GM19240 (cell line): ENCODE results near the gene JSRP1.
A peak's percentile ranks its signal among the peaks of the same experiment; 100 is the strongest.

Experiments
- DNase-seq: peaks from one replicate; pipeline ENCODE4 v3.0.0; 2011; ENCODE audit warnings: low spot score; ENCODE audit not compliant: insufficient read length

JSRP1 gene

DNA sequence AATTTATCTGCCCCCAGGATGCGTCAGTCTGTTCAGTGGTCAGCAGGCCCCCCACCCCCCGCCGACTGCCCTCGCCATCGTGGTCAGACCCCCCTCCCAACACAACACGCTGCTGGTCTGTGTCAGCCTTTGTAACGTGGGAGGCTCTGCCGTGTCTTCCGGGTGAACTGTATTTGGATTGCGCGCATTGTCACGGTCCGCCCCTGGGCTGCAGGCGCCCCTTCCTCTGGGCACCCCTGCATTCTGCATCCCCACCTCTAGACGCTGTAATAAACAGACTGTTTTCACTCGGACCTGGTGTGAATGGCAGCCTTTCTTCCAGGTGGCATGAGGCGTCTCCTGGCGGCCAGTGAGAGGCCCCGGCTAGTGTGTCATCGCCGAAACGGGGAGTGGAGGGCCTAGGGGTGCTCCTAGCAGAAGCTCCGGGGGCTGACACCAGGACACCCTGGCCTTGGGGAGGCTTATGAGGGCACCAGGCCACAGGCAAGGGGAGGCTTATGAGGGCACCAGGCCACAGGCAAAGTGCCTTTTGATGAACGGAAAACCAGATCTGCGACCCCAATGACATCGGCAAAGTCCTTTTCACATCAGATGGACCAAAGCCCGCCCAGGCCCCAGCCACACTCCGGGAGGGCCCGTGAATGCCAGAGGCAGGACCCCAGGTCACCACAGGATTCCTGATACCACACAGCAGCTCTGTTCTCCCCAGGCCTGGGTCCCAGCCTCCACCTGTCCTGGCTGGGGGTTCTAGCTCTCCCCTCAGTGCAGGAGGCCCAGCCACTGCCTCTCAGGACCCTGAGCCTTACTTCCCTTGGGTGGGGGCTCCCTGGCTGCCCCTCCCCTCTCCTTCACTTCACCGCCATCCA, 23.7 kb downstream of the JSRP1 start:
- no peak for DNase-seq

DNA sequence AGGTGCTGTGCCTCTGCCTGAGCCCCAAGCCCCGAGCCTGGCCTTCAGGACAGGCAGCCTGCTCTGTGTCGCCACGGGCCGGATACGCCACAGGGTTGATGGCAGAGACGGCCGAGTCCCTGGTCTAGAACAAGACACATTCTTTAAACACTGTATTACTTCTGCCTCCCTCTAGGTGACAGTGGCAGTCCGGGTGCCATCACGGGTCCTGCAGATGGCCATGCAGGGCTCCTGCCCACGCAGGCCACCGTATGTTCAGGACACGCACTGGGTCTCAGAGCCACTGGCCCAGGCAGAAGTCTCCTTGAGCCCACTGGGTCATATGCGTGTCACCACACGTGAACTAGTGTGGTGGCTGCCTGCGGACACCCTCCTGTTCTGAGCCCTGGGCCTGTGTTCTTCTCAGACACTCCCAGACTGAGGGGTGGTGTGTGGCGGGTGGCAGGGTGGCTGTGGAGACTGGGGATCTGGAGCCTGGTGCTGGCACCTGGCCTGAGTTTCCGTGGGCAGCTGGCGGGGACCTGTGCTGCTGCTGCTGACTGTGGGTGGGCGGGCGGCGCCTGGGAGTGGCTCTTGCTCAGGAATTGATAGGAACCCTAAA, 24.5 kb downstream of the JSRP1 start:
- no peak for DNase-seq

DNA sequence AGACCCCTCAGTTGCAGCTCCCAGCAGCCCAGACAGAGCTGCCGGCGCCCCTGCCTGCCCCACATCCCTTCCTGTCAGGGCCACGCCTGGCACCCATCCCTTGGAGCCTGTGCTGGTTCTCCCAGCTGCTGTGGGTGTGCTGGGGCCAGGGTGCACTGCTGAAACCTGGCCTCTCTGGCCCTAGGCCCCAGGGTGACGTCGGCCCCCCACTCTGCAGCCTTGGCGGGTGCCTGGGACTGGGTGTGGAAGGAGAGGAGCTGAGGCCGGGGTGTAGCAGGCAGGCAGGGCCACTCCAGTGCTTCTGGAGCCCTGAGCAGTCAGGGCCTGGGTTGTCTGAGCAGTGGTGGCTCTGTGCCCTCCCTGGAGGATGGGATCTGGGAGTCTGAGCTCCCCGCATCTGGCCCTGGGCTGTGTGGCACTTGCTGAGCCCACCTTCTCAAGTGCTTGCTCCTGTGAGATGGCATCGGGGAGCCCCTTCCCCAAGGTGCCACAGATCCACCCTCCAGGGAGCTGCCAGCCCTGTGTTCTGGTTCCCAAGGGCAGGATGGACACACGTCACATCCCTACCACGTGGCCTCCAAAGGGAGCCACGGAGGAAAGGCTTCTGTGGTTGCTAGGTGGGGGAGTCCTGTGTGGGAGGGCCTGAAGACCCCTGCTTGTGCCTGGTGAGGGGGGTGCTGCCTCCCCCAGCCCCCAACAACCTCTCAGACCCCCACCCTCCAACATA, 25.2 kb downstream of the JSRP1 start:
- DNase-seq, result no peak

DNA sequence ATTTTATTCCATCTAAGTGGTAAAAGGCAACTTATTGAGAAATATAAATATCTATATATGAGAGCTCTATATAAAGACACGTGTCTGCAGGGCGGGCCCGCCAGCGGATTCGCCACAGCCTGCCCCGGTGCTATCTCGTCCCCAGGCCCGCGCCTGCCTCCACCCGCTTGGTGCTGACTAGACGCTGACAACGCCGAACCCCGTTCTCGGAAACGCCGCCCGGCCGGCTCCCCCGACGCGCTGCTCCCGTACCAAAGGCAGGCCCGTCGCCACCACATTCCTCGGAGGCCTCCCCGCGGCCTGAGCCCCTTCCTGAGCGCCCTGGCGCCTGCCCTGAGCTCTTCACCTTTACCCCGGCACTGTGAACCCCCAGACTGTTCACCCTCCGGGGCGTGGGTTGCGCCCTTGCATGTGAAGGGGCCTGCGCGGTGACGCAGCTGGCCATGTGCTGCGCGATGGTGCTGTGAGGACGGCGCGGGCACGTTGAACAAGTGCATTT, 26.1 kb downstream of the JSRP1 start:
- no peak for DNase-seq

DNA sequence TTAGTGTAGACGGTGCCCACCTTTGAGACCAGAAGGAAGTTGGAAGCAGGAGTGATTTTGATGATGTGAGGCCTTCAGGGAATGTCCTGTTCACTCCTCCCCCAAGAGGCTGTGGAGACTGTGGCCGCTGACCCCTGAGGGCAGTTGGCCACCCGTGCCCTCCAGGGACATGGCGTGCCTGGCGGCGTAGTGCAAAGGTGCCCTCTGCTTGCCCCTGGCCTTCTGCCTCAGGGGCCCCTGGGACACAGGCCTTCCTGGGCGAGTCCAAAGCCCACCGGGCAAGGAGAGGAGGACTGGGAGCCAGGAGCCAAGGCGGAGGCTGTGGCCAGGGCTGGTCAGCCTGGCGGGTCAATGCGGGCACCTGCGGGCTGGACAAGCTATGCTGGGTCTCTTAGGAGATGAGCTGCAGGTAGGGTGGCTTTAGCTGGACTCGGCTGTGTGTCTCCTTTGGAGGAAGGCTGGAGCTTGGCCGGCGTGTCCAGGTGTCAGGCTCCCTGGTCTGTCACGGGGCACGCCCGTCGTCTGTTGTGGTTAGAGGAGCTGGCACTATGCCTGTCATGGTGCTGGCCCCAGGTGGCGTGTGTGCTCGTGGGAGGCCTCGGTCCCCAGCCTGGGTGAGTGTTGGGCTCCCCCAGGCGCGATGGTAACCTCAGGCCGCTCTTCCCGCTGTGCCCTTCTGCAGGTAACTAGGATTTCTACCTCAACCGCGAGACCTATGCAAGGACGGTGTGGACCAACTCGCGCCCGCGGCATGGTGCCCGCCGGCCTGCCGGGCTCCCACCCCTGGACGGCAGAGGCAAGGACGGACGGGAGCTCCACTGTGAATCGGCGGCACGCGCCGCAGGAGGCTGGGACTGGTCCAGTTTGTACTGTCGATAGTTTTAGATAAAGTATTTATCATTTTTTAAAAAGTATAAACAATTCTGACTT, 26.8 kb downstream of the JSRP1 start:
- no peak for DNase-seq

DNA sequence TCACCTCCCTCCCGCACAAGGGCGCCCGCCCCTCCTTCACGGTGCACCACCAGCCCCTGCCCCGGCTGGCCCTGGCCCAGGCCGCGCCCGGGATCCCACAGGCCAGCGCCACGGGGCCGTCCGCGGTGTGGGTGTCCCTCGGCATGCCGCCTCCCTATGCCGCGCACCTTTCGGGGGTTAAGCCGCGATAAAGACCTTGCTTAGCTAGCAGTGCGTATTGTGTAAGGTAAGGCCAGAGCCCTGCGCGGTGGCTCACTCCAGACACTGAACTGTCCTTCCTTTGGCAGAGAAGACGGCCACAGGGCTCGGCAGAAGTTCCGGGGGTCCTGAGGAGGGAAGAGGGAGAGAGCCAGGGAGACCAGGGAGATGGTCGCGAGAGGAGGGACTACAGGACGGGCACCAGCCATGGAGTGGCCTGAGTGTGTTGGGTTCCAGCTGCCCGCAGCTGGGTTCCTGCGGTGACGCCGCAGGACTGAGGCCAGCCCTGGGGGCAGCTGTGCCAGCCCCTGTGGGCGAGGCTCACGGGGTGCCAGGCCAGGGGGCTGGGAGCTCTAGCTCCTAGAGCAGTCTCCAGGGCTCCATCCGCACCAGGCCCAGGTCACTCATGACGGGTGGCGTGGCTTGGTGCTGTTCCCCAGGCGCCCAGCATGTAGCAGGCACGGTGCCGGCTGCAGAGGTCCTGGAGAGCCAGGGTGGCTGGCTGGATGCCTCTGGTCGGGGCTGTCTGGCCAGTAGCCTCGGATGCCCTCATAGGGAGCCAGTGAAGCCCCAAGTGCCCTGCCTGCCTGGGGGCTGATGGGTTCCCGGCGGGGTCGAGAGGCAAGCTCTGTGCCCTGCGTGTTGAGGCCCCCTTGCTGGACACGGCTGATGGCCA, 27.8 kb downstream of the JSRP1 start:
- no peak for DNase-seq

DNA sequence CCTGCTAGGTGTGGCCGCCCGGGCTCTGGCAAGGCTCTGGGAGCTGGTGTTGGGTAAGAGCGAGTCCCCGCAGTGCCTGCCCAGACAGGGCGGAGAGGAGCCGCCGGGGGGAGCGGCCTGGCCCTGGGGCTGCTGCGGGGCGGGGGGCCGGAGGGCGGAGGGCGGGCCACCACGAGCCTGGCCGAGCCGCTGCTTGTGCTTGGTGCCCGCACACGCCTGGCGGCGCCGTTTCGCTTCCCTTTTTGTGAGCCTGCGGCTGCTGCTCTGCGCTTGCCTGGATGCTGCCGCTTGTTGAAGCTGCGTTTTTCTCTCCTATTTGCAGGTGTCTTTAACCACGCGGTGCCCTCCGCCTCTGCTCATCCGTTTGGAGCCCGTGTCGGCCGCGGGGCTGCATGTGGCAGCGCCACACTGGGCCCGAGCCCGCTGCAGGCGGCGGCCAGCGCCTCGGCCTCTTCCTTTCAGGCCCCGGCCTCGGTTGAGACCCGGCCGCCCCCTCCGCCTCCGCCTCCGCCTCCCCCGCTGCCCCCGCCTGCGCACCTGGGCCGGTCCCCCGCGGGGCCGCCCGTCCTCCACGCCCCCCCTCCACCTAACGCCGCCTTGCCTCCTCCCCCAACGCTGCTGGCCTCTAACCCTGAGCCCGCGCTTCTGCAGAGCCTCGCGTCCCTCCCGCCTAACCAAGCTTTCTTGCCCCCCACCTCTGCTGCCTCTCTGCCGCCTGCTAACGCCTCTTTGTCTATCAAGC, 28.6 kb downstream of the JSRP1 start:
- DNase-seq, result peak; percentile 69

DNA sequence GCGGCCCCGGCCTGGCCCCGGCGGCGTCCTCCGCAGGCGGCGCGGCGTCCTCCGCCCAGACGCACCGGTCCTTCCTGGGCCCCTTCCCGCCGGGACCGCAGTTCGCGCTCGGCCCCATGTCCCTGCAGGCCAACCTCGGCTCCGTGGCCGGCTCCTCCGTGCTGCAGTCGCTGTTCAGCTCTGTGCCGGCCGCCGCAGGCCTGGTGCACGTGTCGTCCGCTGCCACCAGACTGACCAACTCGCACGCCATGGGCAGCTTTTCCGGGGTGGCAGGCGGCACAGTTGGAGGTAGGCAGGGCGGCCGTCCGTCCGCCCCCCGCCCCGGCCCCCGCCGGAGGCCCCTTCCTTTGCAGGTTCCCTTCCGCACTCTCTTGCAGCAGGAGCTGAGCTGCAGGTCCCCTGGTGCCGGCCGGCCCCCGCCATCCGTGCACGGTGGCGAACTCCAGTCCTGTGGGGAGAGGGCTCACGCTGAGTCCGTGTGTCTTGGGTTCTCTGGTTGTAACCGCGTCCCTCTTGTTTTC, 29.3 kb downstream of the JSRP1 start:
- DNase-seq, result no peak

DNA sequence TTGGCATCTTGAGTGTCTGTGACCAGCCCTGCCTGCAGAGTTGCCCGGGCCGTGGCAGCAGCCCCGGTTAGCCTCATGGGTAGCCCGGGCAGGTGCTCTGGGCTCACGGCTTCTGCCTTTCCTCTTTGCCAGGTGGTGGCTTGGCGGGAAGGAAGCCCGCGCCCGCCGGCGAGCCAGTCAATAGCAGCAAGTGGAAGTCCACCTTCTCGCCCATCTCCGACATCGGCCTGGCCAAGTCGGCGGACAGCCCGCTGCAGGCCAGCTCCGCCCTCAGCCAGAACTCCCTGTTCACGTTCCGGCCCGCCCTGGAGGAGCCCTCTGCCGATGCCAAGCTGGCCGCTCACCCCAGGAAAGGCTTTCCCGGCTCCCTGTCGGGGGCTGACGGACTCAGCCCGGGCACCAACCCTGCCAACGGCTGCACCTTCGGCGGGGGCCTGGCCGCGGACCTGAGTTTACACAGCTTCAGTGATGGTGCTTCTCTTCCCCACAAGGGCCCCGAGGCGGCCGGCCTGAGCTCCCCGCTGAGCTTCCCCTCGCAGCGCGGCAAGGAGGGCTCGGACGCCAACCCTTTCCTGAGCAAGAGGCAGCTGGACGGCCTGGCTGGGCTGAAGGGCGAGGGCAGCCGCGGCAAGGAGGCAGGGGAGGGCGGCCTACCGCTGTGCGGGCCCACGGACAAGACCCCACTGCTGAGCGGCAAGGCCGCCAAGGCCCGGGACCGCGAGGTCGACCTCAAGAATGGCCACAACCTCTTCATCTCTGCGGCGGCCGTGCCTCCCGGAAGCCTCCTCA, 30.0 kb downstream of the JSRP1 start:
- no peak for DNase-seq

DNA sequence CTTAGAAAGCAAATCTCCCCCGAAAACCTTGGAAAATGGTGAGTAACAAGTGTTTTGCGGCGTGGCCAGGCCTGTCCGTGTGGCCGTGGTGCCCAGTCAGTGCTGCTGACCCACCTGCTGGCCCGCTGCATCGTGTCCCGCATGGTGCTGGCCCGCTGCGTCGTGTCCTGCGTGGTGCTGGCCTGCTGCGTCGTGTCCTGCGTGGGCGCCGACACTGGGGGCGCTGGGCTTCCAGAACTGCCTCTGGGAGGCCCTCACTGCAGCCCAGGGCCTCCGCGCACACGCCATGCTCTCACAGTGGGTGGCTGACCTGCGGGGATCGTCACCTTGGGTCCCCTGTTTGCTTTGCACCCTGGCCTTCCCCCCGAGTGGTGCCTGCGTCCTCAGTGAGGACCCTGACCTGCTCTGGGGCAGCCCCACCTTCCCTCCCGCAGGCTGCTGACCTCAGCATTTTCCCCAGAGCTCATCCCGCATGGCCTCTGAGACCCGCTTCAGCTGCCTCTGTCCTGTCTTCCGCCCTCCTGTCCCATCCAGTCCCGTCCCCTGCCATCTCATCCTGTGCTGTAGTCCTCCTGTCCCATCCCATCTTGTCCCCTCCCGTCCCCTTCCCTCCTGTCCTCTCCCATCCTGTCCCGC, 30.7 kb downstream of the JSRP1 start:
- DNase-seq, result no peak

DNA sequence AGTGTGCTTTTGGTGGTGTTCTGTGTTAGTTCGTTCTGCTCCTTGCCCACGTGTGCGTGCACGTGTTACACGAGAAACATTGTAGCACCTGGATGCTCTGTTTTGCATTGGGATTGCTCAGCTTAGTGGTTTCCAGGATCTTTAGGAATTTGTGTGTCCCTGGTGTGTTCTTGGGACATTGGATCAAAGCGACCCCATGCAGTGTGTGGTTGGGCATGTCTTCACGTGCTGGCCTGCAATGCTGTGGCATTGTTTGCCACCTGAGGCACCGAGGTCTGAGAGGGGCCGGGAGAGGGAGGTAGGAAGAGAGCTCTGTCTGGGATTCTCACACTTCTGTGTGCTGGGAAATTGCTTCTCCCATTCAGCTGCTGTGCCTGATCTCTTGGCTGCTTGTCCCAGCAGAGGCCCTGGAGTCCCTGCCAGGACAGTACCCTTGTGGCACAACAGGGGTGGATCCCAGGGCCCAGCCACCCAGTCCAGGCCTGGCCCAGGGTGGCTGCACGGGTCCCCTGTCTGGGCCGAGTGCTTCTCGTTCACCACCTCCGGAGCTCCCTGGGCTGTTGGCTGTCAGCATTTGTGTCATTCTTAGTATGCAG, 31.4 kb downstream of the JSRP1 start:
- no peak for DNase-seq

DNA sequence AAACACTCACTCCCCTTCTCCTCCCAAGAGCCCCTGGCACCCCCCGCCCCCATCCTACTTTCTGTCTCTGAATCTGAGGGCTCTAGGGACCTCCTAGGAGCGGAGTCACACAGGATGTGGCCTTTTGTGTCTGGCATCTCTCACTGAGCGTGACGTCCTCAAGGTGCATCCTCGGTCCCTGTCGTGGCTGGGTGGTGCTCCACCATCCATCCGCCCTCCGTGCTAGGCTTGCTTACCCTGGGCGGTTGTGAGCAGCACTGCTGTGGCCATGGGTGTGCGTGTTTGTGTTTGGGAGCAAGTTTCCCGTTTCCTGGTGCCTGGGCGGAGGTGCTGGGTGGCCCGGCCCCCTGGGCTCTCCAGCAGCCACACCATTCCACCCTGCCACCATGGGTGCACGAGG, 32.3 kb downstream of the JSRP1 start:
- DNase-seq, result peak; percentile 61

DNA sequence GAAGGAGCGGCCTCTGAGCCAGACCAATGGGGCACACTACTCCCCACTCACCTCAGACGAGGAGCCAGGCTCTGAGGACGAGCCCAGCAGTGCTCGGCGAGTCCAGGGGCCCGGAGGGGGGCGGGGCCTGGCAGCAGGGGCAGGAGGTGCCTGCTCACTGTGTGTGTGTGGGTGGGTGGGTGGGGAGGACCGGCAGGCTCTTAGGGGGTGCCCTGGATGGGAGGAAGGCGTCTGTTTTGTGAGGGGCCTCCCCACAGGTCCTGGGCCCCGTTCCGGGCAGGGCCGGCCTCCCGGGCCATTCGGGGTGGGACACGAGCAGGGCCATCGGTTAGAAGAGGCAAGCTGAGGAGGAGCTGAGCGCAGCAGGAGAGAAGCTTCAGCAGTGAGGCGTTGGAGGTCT, 32.8 kb downstream of the JSRP1 start:
- DNase-seq, result no peak

DNA sequence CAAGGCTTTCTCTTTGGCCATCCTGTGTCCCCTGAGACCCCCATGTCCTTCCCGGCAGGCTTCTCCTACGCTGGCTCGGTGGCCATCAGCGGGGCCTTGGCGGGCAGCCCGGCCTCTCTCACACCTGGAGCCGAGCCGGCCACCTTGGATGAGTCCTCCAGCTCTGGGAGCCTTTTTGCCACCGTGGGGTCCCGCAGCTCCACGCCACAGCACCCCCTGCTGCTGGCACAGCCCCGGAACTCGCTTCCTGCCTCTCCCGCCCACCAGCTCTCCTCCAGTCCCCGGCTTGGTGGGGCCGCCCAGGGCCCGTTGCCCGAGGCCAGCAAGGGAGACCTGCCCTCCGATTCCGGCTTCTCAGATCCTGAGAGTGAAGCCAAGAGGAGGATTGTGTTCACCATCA, 34.3 kb downstream of the JSRP1 start:
- no peak for DNase-seq

DNA sequence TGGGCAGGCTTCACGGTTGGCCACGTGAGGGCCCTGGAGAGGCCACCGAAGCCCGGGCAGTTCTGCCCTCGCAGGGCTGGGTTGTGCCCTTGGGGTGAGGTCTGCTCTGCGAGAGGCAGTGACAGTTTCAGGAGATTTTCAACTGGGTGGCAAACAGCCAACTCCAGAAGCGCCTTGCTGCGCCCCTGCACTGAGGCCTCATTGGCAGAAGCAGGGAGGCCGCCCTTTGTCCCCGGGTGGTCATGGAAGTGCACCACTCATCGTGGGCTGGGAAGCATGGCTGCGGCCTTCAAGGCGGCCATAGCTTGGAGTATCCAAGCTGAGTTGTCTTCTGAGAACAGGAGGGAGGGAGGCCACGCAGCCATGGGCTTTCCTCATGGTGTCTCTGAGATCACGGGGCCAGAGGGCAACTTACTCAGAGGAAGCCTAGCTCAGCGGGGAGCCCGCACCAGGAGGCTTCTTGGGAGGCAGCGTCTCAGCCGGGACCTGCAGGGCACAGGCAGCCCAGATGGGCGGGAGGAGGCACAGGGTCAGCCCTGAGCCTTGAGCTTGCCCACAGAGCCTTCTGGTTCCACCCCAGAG, 34.9 kb downstream of the JSRP1 start:
- DNase-seq, result no peak

DNA sequence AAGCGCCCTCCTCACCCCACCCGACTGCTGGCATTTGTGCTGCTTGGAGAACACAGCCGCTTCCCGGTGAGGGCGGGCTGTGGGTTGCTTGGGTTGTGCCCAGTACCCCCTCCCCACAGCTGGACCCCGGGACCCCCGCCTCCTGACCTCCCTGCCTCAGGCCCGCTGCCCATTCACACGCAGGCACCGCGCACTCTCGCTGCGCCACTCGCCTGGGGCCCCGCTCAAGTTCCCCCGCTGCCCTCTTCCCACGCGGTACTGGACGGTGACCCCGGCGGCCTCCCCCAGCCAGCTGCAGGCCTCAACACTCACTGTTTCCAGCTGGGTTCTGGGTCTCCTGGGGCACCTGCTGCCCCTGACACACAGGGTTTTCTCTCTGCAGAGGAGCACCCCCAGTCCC, 36.5 kb downstream of the JSRP1 start:
- DNase-seq, result no peak

DNA sequence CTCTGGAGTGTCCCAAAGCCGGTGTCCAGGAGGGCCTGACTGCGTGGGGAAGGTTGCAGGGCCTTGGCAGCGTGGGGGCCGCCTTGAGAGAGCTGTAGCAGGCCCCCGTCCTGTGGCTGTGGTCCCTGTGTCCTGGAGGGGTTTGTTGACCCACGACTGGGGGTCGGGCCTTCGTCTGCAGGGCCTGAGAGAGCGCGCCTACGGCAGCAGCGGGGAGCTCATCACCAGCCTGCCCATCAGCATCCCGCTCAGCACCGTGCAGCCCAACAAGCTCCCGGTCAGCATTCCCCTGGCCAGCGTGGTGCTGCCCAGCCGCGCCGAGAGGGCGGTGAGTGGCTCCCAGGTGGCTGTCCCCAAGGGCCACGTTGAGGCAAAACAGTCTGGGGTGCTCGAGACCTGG, 38.6 kb downstream of the JSRP1 start:
- DNase-seq, result no peak
